ENCODE results near the gene RCBTB1. TPM values are rescaled to one million over a fixed set of nuclear protein-coding genes. Genes with fewer than 3 reads are reported as not detected.

The RCBTB1 gene
- total RNA-seq, 1 donor from 2014 or later, result 21.6 TPM

DNA sequence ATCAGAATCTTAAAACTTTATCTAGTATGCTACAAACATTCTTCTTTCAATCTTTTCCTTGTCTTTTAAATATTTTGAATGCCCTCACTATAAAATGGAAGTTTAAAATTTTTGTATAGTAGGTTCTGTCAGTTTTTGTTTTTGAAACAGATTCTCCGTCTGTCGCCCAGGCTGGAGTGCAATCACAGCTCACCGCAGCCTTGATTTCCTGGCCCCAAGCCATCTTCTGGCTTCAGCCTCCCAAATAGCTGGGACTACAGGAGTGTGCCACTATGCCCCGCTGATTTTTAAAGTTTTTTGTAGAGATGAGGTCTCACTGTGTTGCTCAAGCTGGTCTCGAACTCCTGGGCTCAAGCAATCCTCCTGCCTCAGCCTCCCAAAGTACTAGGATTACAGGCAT, 68.9 kb downstream of the RCBTB1 start:
- H3K4me1 ChIP-seq, result peaks cover 14% of the 10 kb centered on the region
- TF ChIP-seq, protein P1, sequence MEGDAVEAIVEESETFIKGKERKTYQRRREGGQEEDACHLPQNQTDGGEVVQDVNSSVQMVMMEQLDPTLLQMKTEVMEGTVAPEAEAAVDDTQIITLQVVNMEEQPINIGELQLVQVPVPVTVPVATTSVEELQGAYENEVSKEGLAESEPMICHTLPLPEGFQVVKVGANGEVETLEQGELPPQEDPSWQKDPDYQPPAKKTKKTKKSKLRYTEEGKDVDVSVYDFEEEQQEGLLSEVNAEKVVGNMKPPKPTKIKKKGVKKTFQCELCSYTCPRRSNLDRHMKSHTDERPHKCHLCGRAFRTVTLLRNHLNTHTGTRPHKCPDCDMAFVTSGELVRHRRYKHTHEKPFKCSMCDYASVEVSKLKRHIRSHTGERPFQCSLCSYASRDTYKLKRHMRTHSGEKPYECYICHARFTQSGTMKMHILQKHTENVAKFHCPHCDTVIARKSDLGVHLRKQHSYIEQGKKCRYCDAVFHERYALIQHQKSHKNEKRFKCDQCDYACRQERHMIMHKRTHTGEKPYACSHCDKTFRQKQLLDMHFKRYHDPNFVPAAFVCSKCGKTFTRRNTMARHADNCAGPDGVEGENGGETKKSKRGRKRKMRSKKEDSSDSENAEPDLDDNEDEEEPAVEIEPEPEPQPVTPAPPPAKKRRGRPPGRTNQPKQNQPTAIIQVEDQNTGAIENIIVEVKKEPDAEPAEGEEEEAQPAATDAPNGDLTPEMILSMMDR (IDR thresholded peaks at IDR 0.05; ENCODE audit: borderline replicate concordance), result no peak
- H3K27me3 ChIP-seq (ENCODE audit: low read depth), result no peaks in the 10 kb centered on the region
- intact Hi-C loops (cut with micrococcal nuclease), result no loop called here
- no peak overlapping the region for H3K27ac ChIP-seq (replicated peaks)
- DNase-seq, result no peak
- no peak overlapping the region for H3K4me3 ChIP-seq
- no peaks in the 10 kb centered on the region for H3K9me3 ChIP-seq (replicated peaks)
- H3K36me3 ChIP-seq, result peaks cover 60% of the 10 kb centered on the region

DNA sequence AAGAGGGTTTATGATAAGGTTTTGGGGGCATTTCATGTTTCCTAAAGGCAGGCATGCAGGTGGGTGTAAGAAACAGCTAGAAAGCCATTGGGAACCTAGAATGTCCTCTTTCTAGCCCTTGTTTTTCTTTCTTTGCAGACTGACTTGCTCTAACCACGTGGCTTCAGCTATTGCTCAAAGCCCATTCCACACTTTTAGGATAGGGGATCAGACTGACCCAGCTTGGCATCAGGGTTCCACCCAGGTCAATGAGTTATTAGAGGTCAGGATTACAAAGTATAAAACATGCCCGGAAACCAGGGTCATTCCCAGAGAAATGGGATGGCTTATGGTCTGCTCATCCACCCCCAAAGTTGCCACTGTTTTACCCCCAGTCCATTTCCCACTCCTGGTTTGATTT, 72.8 kb downstream of the RCBTB1 start:
- DNase-seq, result no peak
- TF ChIP-seq, protein P1 (IDR thresholded peaks at IDR 0.05; ENCODE audit: borderline replicate concordance), result no peak
- Histone ChIP-seq H3K36me3 (peaks cover 52% of the 10 kb centered on the region), H3K4me1 (peaks cover 5% of the 10 kb centered on the region), H3K4me3 (no peak overlapping the region), H3K27me3 (ENCODE audit: low read depth) (no peaks in the 10 kb centered on the region), H3K9me3 (replicated peaks) (no peaks in the 10 kb centered on the region), H3K27ac (replicated peaks) (no peak overlapping the region)
- intact Hi-C loops (cut with micrococcal nuclease), result no loop called here

GRCh38 chr13:49503951-49504350, 81.4 kb downstream of the RCBTB1 start:
- DNase-seq, result no peak
- Histone ChIP-seq H3K4me3 (no peak overlapping the region), H3K36me3 (peaks cover 8% of the 10 kb centered on the region), H3K9me3 (replicated peaks) (no peaks in the 10 kb centered on the region), H3K27me3 (ENCODE audit: low read depth) (no peaks in the 10 kb centered on the region), H3K27ac (replicated peaks) (no peak overlapping the region), H3K4me1 (peaks cover 7% of the 10 kb centered on the region)
- intact Hi-C loops (cut with micrococcal nuclease), result no loop called here
- TF ChIP-seq, protein P1 (IDR thresholded peaks at IDR 0.05; ENCODE audit: borderline replicate concordance), result no peak

DNA sequence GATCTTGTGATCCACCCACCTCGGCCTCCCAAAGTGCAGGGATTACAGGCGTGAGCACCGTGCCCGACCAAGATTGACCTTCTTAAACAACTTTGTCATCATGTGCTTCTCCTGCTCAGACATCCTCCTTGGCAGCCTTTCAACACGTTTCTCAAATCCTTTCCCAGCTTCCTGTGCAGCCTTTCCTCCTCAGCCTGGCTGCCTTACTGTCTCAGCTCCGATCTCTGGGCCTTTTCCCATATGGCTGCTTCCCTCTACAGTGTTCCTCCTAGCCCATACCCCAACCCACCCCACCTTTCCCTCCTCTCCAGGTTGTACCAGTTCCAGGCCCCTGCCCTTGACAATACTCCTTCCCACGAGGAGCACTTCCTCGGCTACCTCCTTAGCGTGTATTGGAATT, 82.4 kb downstream of the RCBTB1 start:
- H3K4me3 ChIP-seq, result no peak overlapping the region
- peaks cover 7% of the 10 kb centered on the region for H3K36me3 ChIP-seq
- intact Hi-C loops (cut with micrococcal nuclease), result no loop called here
- H3K9me3 ChIP-seq (replicated peaks), result no peaks in the 10 kb centered on the region
- no peak for DNase-seq
- peaks cover 7% of the 10 kb centered on the region for H3K4me1 ChIP-seq
- H3K27ac ChIP-seq (replicated peaks), result no peak overlapping the region
- TF ChIP-seq, protein P1 (IDR thresholded peaks at IDR 0.05; ENCODE audit: borderline replicate concordance), result no peak
- H3K27me3 ChIP-seq (ENCODE audit: low read depth), result no peaks in the 10 kb centered on the region

GRCh38 chr13:49499889-49500660, 85.3 kb downstream of the RCBTB1 start:
- H3K27ac ChIP-seq (replicated peaks), result no peak overlapping the region
- intact Hi-C loops (cut with micrococcal nuclease), result no loop called here

More at GRCh38 chr13:49499889-49500660, 85.3 kb downstream of the RCBTB1 start:
- TF ChIP-seq, protein P1 (IDR thresholded peaks at IDR 0.05; ENCODE audit: borderline replicate concordance), result no peak
- Histone ChIP-seq H3K4me1 (peaks cover 17% of the 10 kb centered on the region), H3K4me3 (no peak overlapping the region), H3K27me3 (ENCODE audit: low read depth) (no peaks in the 10 kb centered on the region), H3K36me3 (no peaks in the 10 kb centered on the region), H3K9me3 (replicated peaks) (no peaks in the 10 kb centered on the region)
- no peak for DNase-seq

Measured in left ventricle myocardium inferior (tissue), 1 donor.